IMR-90 (cell line): ENCODE data around the gene PPARG. TPM values are rescaled to one million over a fixed set of nuclear protein-coding genes. Genes with fewer than 3 reads are reported as not detected.
"Not testable (repeated sequence)": the region's sequence is repeated elsewhere in the genome, so short reads cannot be mapped to it uniquely, and the experiment has no call there.

Experiments
- ATAC-seq: fragments of 200-7000 bp; cut with Tn5 transposase; 2 replicates; pipeline ENCODE4 v1.9.1; 2020; ENCODE audit warnings: low read depth, mild to moderate bottlenecking, moderate library complexity
- BruUV-seq: library from RNA; stranded (reverse); fragments of 400-500 nt; replicated peaks from 2 replicates; lab custom pipeline; 2021; lab: Mats Ljungman, UMichigan
- CTCF ChIA-PET: fragments of 300-600 bp; formaldehyde crosslinking; extraction: SDS; loops from one replicate; lab custom pipeline; 2021; ENCODE audit warnings: antibody characterized with exemption; lab: Yijun Ruan, JAX
- POLR2A ChIA-PET: fragments of 300-600 bp; sonication (Branson Sonifier 250); formaldehyde crosslinking; loops from one replicate; lab custom pipeline; 2022; ENCODE audit warnings: antibody characterized with exemption; ENCODE audit not compliant: unreplicated experiment; lab: Charles Lee
- DNase-seq: peaks from one replicate; pipeline ENCODE4 v3.0.0; 2013
- H2AFZ ChIP-seq: replicated peaks from 2 replicates; pipeline ENCODE3; 2013; ENCODE audit warnings: low read length, mild to moderate bottlenecking; ENCODE audit not compliant: poor library complexity
- H2AK5ac ChIP-seq: 2 replicates; pipeline ENCODE4 v1.6.1; 2013; ENCODE audit warnings: low read depth, low read length, inconsistent platforms
- H2AK9ac ChIP-seq: replicated peaks from 2 replicates; pipeline ENCODE3; 2013; ENCODE audit warnings: mild to moderate bottlenecking, low read depth, low read length, moderate library complexity; ENCODE audit not compliant: poor library complexity
- H2BK120ac ChIP-seq: 2 replicates; pipeline ENCODE4 v1.6.1; 2013; ENCODE audit warnings: low read depth, low read length, inconsistent platforms
- H2BK15ac ChIP-seq: 3 replicates; pipeline ENCODE4 v1.6.1; 2013; ENCODE audit warnings: low read depth, low read length, inconsistent platforms
- H2BK20ac ChIP-seq: 2 replicates; pipeline ENCODE4 v1.6.1; 2013; ENCODE audit warnings: low read depth, mild to moderate bottlenecking, inconsistent platforms, low read length, moderate library complexity
- H2BK5ac ChIP-seq: 2 replicates; pipeline ENCODE4 v1.6.1; 2013; ENCODE audit warnings: mild to moderate bottlenecking, low read depth, low read length, inconsistent platforms; ENCODE audit not compliant: poor library complexity, severe bottlenecking
- H3K14ac ChIP-seq: replicated peaks from 2 replicates; pipeline ENCODE4 v1.6.1; 2013; ENCODE audit warnings: low read depth, low read length, inconsistent platforms
- H3K18ac ChIP-seq: 2 replicates; pipeline ENCODE4 v1.6.1; 2013; ENCODE audit warnings: low read depth, low read length, control low read depth
- H3K23ac ChIP-seq: 2 replicates; pipeline ENCODE4 v1.6.1; 2013; ENCODE audit warnings: low read depth, low read length, inconsistent platforms
- H3K27ac ChIP-seq: 2 replicates; pipeline ENCODE4 v1.5.1; 2013; ENCODE audit warnings: mild to moderate bottlenecking, control low read depth, low read length; ENCODE audit not compliant: insufficient read depth
- H3K27me3 ChIP-seq: 2 replicates; pipeline ENCODE4 v1.6.1; 2013; ENCODE audit warnings: low read length; ENCODE audit not compliant: control insufficient read depth, insufficient read depth
- H3K36me3 ChIP-seq: 2 replicates; pipeline ENCODE4 v1.6.1; 2013; ENCODE audit warnings: low read length, mixed read lengths; ENCODE audit not compliant: control insufficient read depth, insufficient read depth
- H3K4ac ChIP-seq: 2 replicates; pipeline ENCODE4 v1.6.1; 2013; ENCODE audit warnings: low read depth, low read length, inconsistent platforms
- H3K4me1 ChIP-seq: 2 replicates; pipeline ENCODE4 v1.6.1; 2013; ENCODE audit warnings: low read length, mixed read lengths; ENCODE audit not compliant: control insufficient read depth, insufficient read depth
- H3K4me2 ChIP-seq: 2 replicates; pipeline ENCODE4 v1.6.1; 2013; ENCODE audit warnings: low read depth, mild to moderate bottlenecking, control low read depth, low read length, moderate library complexity
- H3K4me3 ChIP-seq: 2 replicates; pipeline ENCODE4 v1.5.1; 2013; ENCODE audit warnings: low read depth, mild to moderate bottlenecking, control low read depth, low read length, moderate library complexity; ENCODE audit not compliant: insufficient read depth
- H3K56ac ChIP-seq: 2 replicates; pipeline ENCODE4 v1.6.1; 2013; ENCODE audit warnings: low read length, inconsistent platforms; ENCODE audit not compliant: insufficient read depth; ENCODE audit errors: extremely low read depth
- H3K79me1 ChIP-seq, 2 experiments: 2 replicates each; pipeline ENCODE4 v1.6.1; 2013; ENCODE audit warnings: low read length in 2 of 2, inconsistent platforms in 1 of 2, low read depth in 1 of 2
- H3K9ac ChIP-seq: 2 replicates; pipeline ENCODE4 v1.6.1; 2013; ENCODE audit warnings: low read depth, low read length, control low read depth
- H3K9me1 ChIP-seq: 2 replicates; pipeline ENCODE4 v1.6.1; 2013; ENCODE audit warnings: low read length, inconsistent platforms; ENCODE audit not compliant: insufficient read depth
- H3K9me3 ChIP-seq: 2 replicates; pipeline ENCODE4 v1.6.1; 2013; ENCODE audit warnings: low read length; ENCODE audit not compliant: control insufficient read depth, insufficient read depth
- H4K20me1 ChIP-seq: 2 replicates; pipeline ENCODE4 v1.6.1; 2013; ENCODE audit warnings: low read length, inconsistent platforms; ENCODE audit not compliant: insufficient read depth
- H4K5ac ChIP-seq: 2 replicates; pipeline ENCODE4 v1.6.1; 2013; ENCODE audit warnings: mild to moderate bottlenecking, low read depth, low read length, control low read depth
- H4K8ac ChIP-seq, 2 experiments: 2 replicates each; pipeline ENCODE4 v1.6.1; 2013; ENCODE audit warnings: low read depth in 2 of 2, low read length in 2 of 2, control low read depth in 1 of 2, inconsistent platforms in 1 of 2
- H4K91ac ChIP-seq: 2 replicates; pipeline ENCODE4 v1.6.1; 2013; ENCODE audit warnings: low read depth, low read length, inconsistent platforms; ENCODE audit not compliant: insufficient read depth
- WGBS, 2 experiments: methylation state at CpG; one replicate each; pipeline versions ENCODE4 v1.1.5 to v1.1.7; 2013; ENCODE audit warnings: missing lambda C conversion rate in 2 of 2; ENCODE audit not compliant: insufficient read length in 1 of 2; ENCODE audit errors: extremely low coverage in 2 of 2; 5-methylcytosine and 5-hydroxymethylcytosine counted together
- dilution Hi-C: fragments of 300-500 bp; cut with HindIII; formaldehyde crosslinking; loops from one replicate; pipeline ENCODE4 v1.14.3; 2018; ENCODE audit warnings: low sequenced_read_pairs; ENCODE audit not compliant: unreplicated experiment
- in situ Hi-C: fragments of 300-500 bp; cut with MboI; formaldehyde crosslinking; loops from 3 replicates; pipeline ENCODE4 v1.14.3; 2019; ENCODE audit warnings: low sequenced_read_pairs, inconsistent platforms, mixed read lengths
- intact Hi-C: fragments of 100-400 bp; cut with micrococcal nuclease; formaldehyde crosslinking; loops from 2 replicates; pipeline ENCODE4 v1.10.0; 2022
- polyA plus RNA-seq, 3 experiments: library from polyadenylated mRNA; depleted of rRNA; stranded (reverse); fragments of >200 nt; gene quantifications; 2 replicates each; pipeline ENCODE4 v1.2.3, GENCODE V29; 2012; ENCODE audit warnings: low replicate concordance in 1 of 3
- total RNA-seq: library from RNA; depleted of rRNA; stranded (reverse); fragments of >200 nt; gene quantifications from 2 replicates; pipeline ENCODE4 v1.2.3, GENCODE V29; 2012

The PPARG gene
- total and polyA plus RNA-seq, 2 of the 4 experiments (the other 2 are of a cell fraction): 11.2 to 23.8 TPM

GRCh38 chr3:12386514-12387291 is 97.8 kb downstream of the PPARG start:
- H3K4me3 ChIP-seq, dilution Hi-C loops, BruUV-seq, H3K27ac ChIP-seq, H2AK5ac ChIP-seq, H2BK20ac ChIP-seq, H2AFZ ChIP-seq, H3K18ac ChIP-seq, H3K27me3 ChIP-seq, H2BK120ac ChIP-seq, POLR2A ChIA-PET, intact Hi-C loops, H3K23ac ChIP-seq, H4K20me1 ChIP-seq, H3K4me2 ChIP-seq, H2BK15ac ChIP-seq, H2AK9ac ChIP-seq, H3K9ac ChIP-seq, DNase-seq, H3K79me1 ChIP-seq, H3K14ac ChIP-seq, ATAC-seq, H3K4ac ChIP-seq, H4K8ac ChIP-seq, H3K4me1 ChIP-seq, H4K5ac ChIP-seq, H2BK5ac ChIP-seq, in situ Hi-C loops, CTCF ChIA-PET, H3K9me3 ChIP-seq, H3K56ac ChIP-seq, H3K9me1 ChIP-seq, H4K91ac ChIP-seq: not testable (repeated sequence)
- no CpG with 5 or more reads among the region's 4 CpGs for WGBS, 2 experiments
- H3K36me3 ChIP-seq: peaks cover 11% of the 10 kb centered on the region
